ENCODE results near the gene DTHD1.

- TF ChIP-seq, protein P1, sequence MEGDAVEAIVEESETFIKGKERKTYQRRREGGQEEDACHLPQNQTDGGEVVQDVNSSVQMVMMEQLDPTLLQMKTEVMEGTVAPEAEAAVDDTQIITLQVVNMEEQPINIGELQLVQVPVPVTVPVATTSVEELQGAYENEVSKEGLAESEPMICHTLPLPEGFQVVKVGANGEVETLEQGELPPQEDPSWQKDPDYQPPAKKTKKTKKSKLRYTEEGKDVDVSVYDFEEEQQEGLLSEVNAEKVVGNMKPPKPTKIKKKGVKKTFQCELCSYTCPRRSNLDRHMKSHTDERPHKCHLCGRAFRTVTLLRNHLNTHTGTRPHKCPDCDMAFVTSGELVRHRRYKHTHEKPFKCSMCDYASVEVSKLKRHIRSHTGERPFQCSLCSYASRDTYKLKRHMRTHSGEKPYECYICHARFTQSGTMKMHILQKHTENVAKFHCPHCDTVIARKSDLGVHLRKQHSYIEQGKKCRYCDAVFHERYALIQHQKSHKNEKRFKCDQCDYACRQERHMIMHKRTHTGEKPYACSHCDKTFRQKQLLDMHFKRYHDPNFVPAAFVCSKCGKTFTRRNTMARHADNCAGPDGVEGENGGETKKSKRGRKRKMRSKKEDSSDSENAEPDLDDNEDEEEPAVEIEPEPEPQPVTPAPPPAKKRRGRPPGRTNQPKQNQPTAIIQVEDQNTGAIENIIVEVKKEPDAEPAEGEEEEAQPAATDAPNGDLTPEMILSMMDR (IDR thresholded peaks at IDR 0.05): no peak
- TF ChIP-seq EP300 (IDR thresholded peaks at IDR 0.05): no peak
Measured at GRCh38 chr4:36288731-36289426, 7.5 kb downstream of the DTHD1 start.
